Karpas-422 (cell line): Measurements from ENCODE around the gene SSTR5. TPM values are rescaled to one million over a fixed set of nuclear protein-coding genes. Genes with fewer than 3 reads are reported as not detected.

Experiments
- DNase-seq: peaks from one replicate; pipeline ENCODE4 v3.0.0-alpha.2; 2015
- H2AFZ ChIP-seq: fragments of 200-600 bp; sonication (generic); 2 replicates; pipeline ENCODE4 v1.6.1; 2014; ENCODE audit warnings: antibody characterized with exemption, low read length, mixed read lengths
- H3K27ac ChIP-seq: fragments of 200-600 bp; sonication (generic); 2 replicates; pipeline ENCODE4 v1.5.1; 2014; ENCODE audit warnings: mild to moderate bottlenecking, low read length, moderate library complexity
- H3K27me3 ChIP-seq: fragments of 200-600 bp; sonication (generic); 2 replicates; pipeline ENCODE4 v1.6.1; 2014; ENCODE audit warnings: low read length, mixed read lengths
- H3K36me3 ChIP-seq: fragments of 200-600 bp; sonication (generic); 2 replicates; pipeline ENCODE4 v1.6.1; 2014; ENCODE audit warnings: low read length, mixed read lengths; ENCODE audit not compliant: insufficient read depth
- H3K4me1 ChIP-seq: fragments of 200-600 bp; sonication (generic); 2 replicates; pipeline ENCODE4 v1.6.1; 2014; ENCODE audit warnings: mild to moderate bottlenecking, low read length, mixed read lengths
- H3K4me2 ChIP-seq: fragments of 200-600 bp; sonication (generic); 2 replicates; pipeline ENCODE4 v1.6.1; 2014; ENCODE audit warnings: low read length, low read depth, mild to moderate bottlenecking; ENCODE audit not compliant: poor library complexity, severe bottlenecking
- H3K4me3 ChIP-seq: fragments of 200-600 bp; sonication (generic); 2 replicates; pipeline ENCODE4 v1.5.1; 2014; ENCODE audit warnings: mild to moderate bottlenecking, antibody characterized with exemption, low read length, mixed read lengths
- H3K79me2 ChIP-seq: fragments of 200-600 bp; sonication (generic); 2 replicates; pipeline ENCODE4 v1.6.1; 2014; ENCODE audit warnings: mild to moderate bottlenecking, low read length, mixed read lengths
- H3K9ac ChIP-seq: fragments of 200-600 bp; sonication (generic); 2 replicates; pipeline ENCODE4 v1.6.0; 2014; ENCODE audit warnings: low read length
- H3K9me2 ChIP-seq: fragments of 200-600 bp; sonication (generic), shearing (Covaris generic); replicated peaks from 2 replicates; pipeline ENCODE4 v1.6.0; 2014; ENCODE audit warnings: mild to moderate bottlenecking, low read length, moderate library complexity; ENCODE audit not compliant: insufficient read depth
- H3K9me3 ChIP-seq: fragments of 300-700, 200-600 bp; sonication (generic); 2 replicates; pipeline ENCODE4 v1.6.1; 2014; ENCODE audit warnings: low read length, mixed read lengths
- H4K20me1 ChIP-seq: fragments of 200-600 bp; sonication (generic); 2 replicates; pipeline ENCODE4 v1.6.1; 2014; ENCODE audit warnings: mild to moderate bottlenecking, antibody characterized with exemption, low read length, low read depth; ENCODE audit not compliant: insufficient read depth
- total RNA-seq: library from RNA; depleted of rRNA; stranded (reverse); fragments of >200 nt; shearing (Covaris generic); gene quantifications from 2 replicates; pipeline ENCODE4 v1.2.3, GENCODE V29; 2014; ENCODE audit warnings: low replicate concordance

Gene SSTR5
- total RNA-seq, 1 experiment from 2014 or later = not detected

DNA sequence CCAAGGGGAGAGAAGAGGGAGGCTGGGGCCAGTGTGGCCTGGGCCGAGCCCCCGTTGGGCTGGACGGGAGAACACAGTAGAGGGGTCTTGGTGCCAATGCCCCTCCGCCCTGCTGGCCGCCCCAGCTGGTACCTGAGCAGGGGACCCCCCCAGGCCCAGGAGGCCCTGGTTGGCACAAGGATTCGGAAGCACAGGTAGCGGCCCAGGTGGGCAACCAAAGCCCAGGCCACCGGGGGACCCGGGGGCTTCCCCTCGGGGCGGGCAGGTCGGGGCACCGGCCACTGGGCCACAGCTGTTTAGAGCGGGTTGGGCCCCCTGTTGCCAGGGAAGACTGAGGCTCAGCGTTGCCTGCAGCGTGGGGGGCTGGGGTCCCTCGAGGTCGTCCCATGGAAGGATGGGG is 51.7 kb downstream of the SSTR5 start:
- Histone ChIP-seq H3K9ac (no peak overlapping the region), H4K20me1 (no peaks in the 10 kb centered on the region; the same call in 1 of the 2 replicates), H3K27ac (no peak overlapping the region), H3K9me2 (no peaks in the 10 kb centered on the region), H2AFZ (no peak overlapping the region), H3K4me2 (no peak overlapping the region), H3K27me3 (no peaks in the 10 kb centered on the region), H3K36me3 (no peaks in the 10 kb centered on the region), H3K4me3 (no peak overlapping the region), H3K9me3 (no peaks in the 10 kb centered on the region), H3K4me1 (peaks cover 15% of the 10 kb centered on the region), H3K79me2 (no peaks in the 10 kb centered on the region)
- DNase-seq = no peak

DNA sequence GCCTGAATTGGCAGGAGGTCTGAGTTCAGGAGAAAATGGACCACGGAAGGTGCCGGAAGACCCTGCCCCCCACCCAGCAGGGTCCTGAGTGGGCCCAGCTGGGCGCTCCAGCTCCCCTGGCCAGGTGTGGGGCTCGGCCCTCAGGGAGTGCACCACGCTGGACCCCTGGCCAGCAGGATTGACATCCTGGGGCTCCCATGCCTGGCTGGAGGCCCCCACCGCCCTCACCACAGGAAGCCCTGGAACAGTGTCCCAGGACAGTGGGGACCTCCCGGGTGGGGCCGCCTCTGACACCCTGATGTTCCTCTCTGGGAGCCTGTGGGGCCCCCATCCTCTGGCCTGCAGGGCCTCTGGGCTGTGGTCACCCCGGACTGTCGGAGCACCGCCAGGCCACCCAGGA is 52.2 kb downstream of the SSTR5 start:
- DNase-seq = no peak
- Histone ChIP-seq H3K4me3 (no peak overlapping the region), H3K9me3 (no peaks in the 10 kb centered on the region), H2AFZ (no peak overlapping the region), H3K27ac (no peak overlapping the region), H3K79me2 (no peaks in the 10 kb centered on the region), H3K9ac (no peak overlapping the region), H3K4me1 (peaks cover 10% of the 10 kb centered on the region), H3K27me3 (no peaks in the 10 kb centered on the region), H4K20me1 (no peaks in the 10 kb centered on the region; the same call in 1 of the 2 replicates), H3K36me3 (no peaks in the 10 kb centered on the region), H3K9me2 (no peaks in the 10 kb centered on the region), H3K4me2 (no peak overlapping the region)

DNA sequence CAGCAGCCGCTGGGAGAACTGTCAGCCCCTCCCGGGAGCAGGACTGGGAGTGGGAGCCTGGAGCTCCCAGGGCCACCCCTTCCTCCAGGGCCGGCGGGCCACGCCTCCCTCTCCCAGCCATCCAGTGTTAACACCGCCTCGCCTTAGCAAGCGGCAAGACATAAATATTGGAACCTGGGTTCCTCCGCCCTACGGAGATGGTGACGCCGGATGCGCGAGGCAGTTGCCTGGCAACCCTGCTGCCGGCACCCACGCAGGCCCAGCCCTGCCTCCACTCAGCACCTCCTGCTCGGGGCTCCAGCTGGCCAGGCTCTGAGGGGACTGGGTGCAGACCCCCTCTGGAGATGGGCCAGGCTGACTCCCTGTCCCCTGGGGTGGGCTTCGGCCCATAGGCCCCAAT is 52.9 kb downstream of the SSTR5 start:
- Histone ChIP-seq H3K9me3 (no peaks in the 10 kb centered on the region), H3K4me1 (peaks cover 4% of the 10 kb centered on the region), H3K36me3 (no peaks in the 10 kb centered on the region), H3K4me2 (no peak overlapping the region), H3K4me3 (no peak overlapping the region), H3K9ac (no peak overlapping the region), H3K27ac (no peak overlapping the region), H4K20me1 (no peaks in the 10 kb centered on the region; the same call in 1 of the 2 replicates), H2AFZ (no peak overlapping the region), H3K9me2 (no peaks in the 10 kb centered on the region), H3K27me3 (no peaks in the 10 kb centered on the region), H3K79me2 (no peaks in the 10 kb centered on the region)
- no peak for DNase-seq

GRCh38 chr16:1126044-1126443 is 53.5 kb downstream of the SSTR5 start:
- DNase-seq = no peak
- Histone ChIP-seq H3K27ac (no peak overlapping the region), H3K4me2 (no peak overlapping the region), H3K79me2 (no peaks in the 10 kb centered on the region), H4K20me1 (no peaks in the 10 kb centered on the region), H3K9me3 (no peaks in the 10 kb centered on the region), H2AFZ (no peak overlapping the region), H3K4me1 (no peaks in the 10 kb centered on the region), H3K9me2 (no peaks in the 10 kb centered on the region), H3K27me3 (no peaks in the 10 kb centered on the region), H3K9ac (no peak overlapping the region), H3K4me3 (no peak overlapping the region), H3K36me3 (no peaks in the 10 kb centered on the region)

- no peaks in the 10 kb centered on the region for H3K79me2 ChIP-seq
- H3K9me3 ChIP-seq = no peaks in the 10 kb centered on the region
- no peaks in the 10 kb centered on the region for H3K27me3 ChIP-seq
Measured at GRCh38 chr16:1126586-1126985, 54.0 kb downstream of the SSTR5 start.

GRCh38 chr16:1127101-1127500 is 54.6 kb downstream of the SSTR5 start:
- Histone ChIP-seq H3K27me3 (no peaks in the 10 kb centered on the region), H2AFZ (no peak overlapping the region), H3K4me3 (no peak overlapping the region), H4K20me1 (no peaks in the 10 kb centered on the region), H3K4me1 (no peaks in the 10 kb centered on the region), H3K27ac (no peak overlapping the region), H3K9ac (no peak overlapping the region), H3K36me3 (no peaks in the 10 kb centered on the region), H3K9me2 (no peaks in the 10 kb centered on the region), H3K9me3 (no peaks in the 10 kb centered on the region), H3K4me2 (no peak overlapping the region), H3K79me2 (no peaks in the 10 kb centered on the region)
- DNase-seq = no peak

More at GRCh38 chr16:1126586-1126985, 54.0 kb downstream of the SSTR5 start:
- Histone ChIP-seq H4K20me1 (no peaks in the 10 kb centered on the region), H3K4me3 (no peak overlapping the region), H3K27ac (no peak overlapping the region), H3K4me1 (no peaks in the 10 kb centered on the region), H3K9me2 (no peaks in the 10 kb centered on the region), H2AFZ (no peak overlapping the region), H3K4me2 (no peak overlapping the region), H3K36me3 (no peaks in the 10 kb centered on the region), H3K9ac (no peak overlapping the region)
- no peak for DNase-seq

DNA sequence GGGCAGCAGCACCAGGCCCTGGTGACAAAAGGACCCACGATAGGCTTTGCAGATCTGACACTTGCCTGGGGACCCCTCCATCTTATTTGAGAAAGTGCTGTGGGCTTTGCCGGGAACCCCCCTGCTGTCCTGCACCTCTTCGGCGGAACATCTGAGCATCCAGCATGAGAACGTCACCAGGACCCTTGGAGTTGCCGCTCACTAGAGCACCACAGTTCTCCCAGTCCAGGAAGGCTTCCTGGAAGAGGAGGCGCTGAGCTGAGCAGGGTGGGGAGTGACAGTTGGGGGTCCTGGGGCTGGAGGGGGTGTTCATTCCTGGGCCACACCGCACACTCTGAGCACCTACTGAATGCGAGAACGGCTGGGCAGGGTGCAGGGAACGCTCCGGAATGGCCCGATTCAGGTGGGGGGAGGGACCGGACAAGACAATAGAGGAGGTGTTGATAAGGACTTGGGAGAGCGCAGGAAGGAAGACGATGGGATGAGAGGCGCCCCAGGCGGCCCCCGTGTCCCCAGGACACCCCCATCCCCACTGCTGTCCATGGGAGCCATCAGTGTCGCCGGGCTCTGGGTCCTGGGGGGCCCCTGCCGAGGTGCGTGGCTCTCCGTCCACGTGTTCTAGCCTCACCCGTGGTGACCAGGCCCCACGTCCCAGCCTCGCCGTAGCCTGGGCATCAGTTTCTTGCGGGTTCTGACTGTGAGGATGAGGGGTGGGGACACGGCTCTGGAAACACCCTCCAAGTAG is 55.6 kb downstream of the SSTR5 start:
- Histone ChIP-seq H3K36me3 (no peaks in the 10 kb centered on the region), H3K79me2 (no peaks in the 10 kb centered on the region), H3K4me2 (no peak overlapping the region), H3K4me3 (no peak overlapping the region), H3K27me3 (no peaks in the 10 kb centered on the region), H3K4me1 (no peaks in the 10 kb centered on the region), H3K9ac (no peak overlapping the region), H4K20me1 (no peaks in the 10 kb centered on the region), H3K27ac (no peak overlapping the region), H2AFZ (no peak overlapping the region), H3K9me3 (no peaks in the 10 kb centered on the region), H3K9me2 (no peaks in the 10 kb centered on the region)
- DNase-seq = no peak

DNA sequence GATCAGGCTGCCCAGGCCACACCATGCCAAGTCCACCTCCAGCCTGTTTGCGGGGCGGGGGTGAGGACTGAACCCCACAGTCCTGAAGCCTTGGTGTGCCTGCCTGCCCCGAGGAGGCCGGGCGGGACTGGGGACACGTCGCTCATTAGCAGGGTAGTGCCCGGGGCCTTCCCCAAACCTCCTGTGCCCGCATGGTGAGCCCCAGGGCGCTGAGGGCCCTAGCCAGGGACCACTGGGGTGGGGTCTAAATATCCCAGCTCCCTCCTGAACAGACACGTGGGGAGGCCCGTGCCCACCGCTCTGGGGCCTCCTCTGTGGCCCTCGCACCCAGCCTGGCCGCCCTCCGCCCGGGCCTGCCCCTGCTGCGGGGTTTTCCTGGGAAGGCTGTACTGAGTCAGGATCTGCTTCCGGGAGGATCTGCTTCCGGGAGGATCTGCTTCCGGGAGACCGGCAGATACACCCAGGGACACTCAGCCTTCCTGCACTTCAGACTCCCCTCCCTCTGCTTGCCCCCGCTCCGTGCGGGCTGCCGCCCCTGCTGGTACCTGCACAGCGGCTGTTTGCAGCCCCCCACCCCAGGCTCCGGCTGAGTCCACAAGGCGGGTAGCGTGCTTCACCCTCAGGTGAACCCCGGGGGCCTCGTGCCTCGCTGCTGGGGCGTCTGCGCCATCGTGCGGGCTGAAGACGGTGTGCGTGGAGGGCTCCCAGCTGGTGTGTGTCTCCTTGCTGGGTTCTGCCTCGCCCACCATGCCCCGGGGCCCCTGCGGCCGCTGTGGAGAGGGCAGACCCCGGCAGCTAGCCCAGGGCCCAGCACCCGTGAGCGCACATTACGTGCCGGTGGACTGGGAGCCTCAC is 56.8 kb downstream of the SSTR5 start:
- no peak overlapping the region for H3K9ac ChIP-seq
- H4K20me1 ChIP-seq = no peaks in the 10 kb centered on the region
- DNase-seq = no peak
- no peaks in the 10 kb centered on the region for H3K9me2 ChIP-seq
- no peak overlapping the region for H3K4me2 ChIP-seq
- H3K36me3 ChIP-seq = no peaks in the 10 kb centered on the region
- H3K79me2 ChIP-seq = no peaks in the 10 kb centered on the region
- no peaks in the 10 kb centered on the region for H3K27me3 ChIP-seq
- H3K4me3 ChIP-seq = no peak overlapping the region
- H3K9me3 ChIP-seq = no peaks in the 10 kb centered on the region
- H2AFZ ChIP-seq = no peak overlapping the region
- no peaks in the 10 kb centered on the region for H3K4me1 ChIP-seq
- no peak overlapping the region for H3K27ac ChIP-seq
